SK-N-SH treated with all-trans-retinoic acid at 6 μM for 48 hours (cell line): ENCODE data around the gene ARAP3.
A peak's percentile ranks its signal among the peaks of the same experiment; 100 is the strongest.

Experiments used
- ATAC-seq: fragments of 200-7000 bp; cut with Tn5 transposase; 3 replicates; pipeline ENCODE4 v1.9.1; 2020; ENCODE audit warnings: mild to moderate bottlenecking, moderate library complexity
- ARNTL ChIP-seq: fragments of 450-650 bp; formaldehyde crosslinking; IDR thresholded peaks from 2 replicates; pipeline ENCODE4 v1.5.0; 2020; ENCODE audit warnings: low read depth, mild to moderate bottlenecking, moderate library complexity, borderline replicate concordance
- BACH2 ChIP-seq: fragments of 250-450 bp; sonication (Bioruptor Pico); IDR thresholded peaks from 2 replicates; pipeline ENCODE4 v1.9.0; 2021; ENCODE audit warnings: mild to moderate bottlenecking, borderline replicate concordance
- CREB5 ChIP-seq: fragments of 250-450 bp; sonication (Bioruptor Pico); IDR thresholded peaks from 2 replicates; pipeline ENCODE4 v1.5.1; 2020; ENCODE audit warnings: low read depth, mild to moderate bottlenecking, moderate library complexity
- CSDC2 ChIP-seq: fragments of 250-450 bp; sonication (Bioruptor Pico); IDR thresholded peaks from 2 replicates; pipeline ENCODE4 v1.5.0; 2020; ENCODE audit warnings: mild to moderate bottlenecking, moderate library complexity
- CSRNP3 ChIP-seq: fragments of 250-450 bp; sonication (Bioruptor Pico); IDR thresholded peaks from 2 replicates; pipeline ENCODE4 v1.5.1; 2021; ENCODE audit warnings: mild to moderate bottlenecking, moderate library complexity
- ESRRG ChIP-seq: fragments of 250-450 bp; sonication (Bioruptor Pico); IDR thresholded peaks from 2 replicates; pipeline ENCODE4 v1.6.1; 2021; ENCODE audit warnings: mild to moderate bottlenecking
- GLIS3 ChIP-seq: fragments of 250-450 bp; sonication (Bioruptor Pico); IDR thresholded peaks from 2 replicates; pipeline ENCODE4 v1.5.0; 2020; ENCODE audit warnings: mild to moderate bottlenecking, moderate library complexity
- ISL1 ChIP-seq: fragments of 250-450 bp; sonication (Bioruptor Pico); IDR thresholded peaks from 2 replicates; pipeline ENCODE4 v2.1.2; 2022; ENCODE audit warnings: mild to moderate bottlenecking, moderate library complexity
- POU6F1 ChIP-seq: fragments of 250-450 bp; sonication (Bioruptor Pico); IDR thresholded peaks from 2 replicates; pipeline ENCODE4 v1.8.0; 2021; ENCODE audit warnings: low read depth, mild to moderate bottlenecking, moderate library complexity, borderline replicate concordance
- PPARA ChIP-seq: fragments of 250-450 bp; sonication (Bioruptor Pico); IDR thresholded peaks from 2 replicates; pipeline ENCODE4 v1.5.0; 2020; ENCODE audit warnings: mild to moderate bottlenecking, borderline replicate concordance
- SNAI2 ChIP-seq: fragments of 250-450 bp; sonication (Bioruptor Pico); IDR thresholded peaks from 2 replicates; pipeline ENCODE4 v1.5.0; 2020; ENCODE audit warnings: mild to moderate bottlenecking, moderate library complexity
- TCF4 ChIP-seq: fragments of 250-450 bp; sonication (Bioruptor Pico); IDR thresholded peaks from 2 replicates; pipeline ENCODE4 v1.8.0; 2021; ENCODE audit warnings: mild to moderate bottlenecking, moderate library complexity, borderline replicate concordance
- TOX ChIP-seq: fragments of 250-450 bp; sonication (Bioruptor Pico); IDR thresholded peaks from 2 replicates; pipeline ENCODE4 v1.8.0; 2021; ENCODE audit warnings: mild to moderate bottlenecking, moderate library complexity, borderline replicate concordance
- TSHZ2 ChIP-seq: fragments of 250-450 bp; sonication (Bioruptor Pico); IDR thresholded peaks from 2 replicates; pipeline ENCODE4 v1.5.0; 2020; ENCODE audit warnings: mild to moderate bottlenecking, moderate library complexity
- ZFP3 ChIP-seq: fragments of 250-450 bp; sonication (Bioruptor Pico); IDR thresholded peaks from 2 replicates; pipeline ENCODE4 v1.5.0; 2020; ENCODE audit warnings: mild to moderate bottlenecking, moderate library complexity
- ZNF565 ChIP-seq: fragments of 450-650 bp; formaldehyde crosslinking; conservative IDR thresholded peaks from 2 replicates; pipeline ENCODE4 v1.5.0; 2020; ENCODE audit warnings: low read depth, mild to moderate bottlenecking, moderate library complexity
- ZNF70 ChIP-seq: fragments of 450-650 bp; formaldehyde crosslinking; IDR thresholded peaks from 2 replicates; pipeline ENCODE4 v1.5.0; 2020; ENCODE audit warnings: mild to moderate bottlenecking, moderate library complexity

ARAP3 gene

GRCh38 chr5:141603923-141604717 lies 77.9 kb downstream of the ARAP3 start:
- TF ChIP-seq TOX (CRISPR knock-in tag) (no peak), ARNTL (CRISPR knock-in tag) (no peak), ZNF565 (CRISPR knock-in tag) (no peak), POU6F1 (no peak), ZFP3 (CRISPR knock-in tag) (no peak), PPARA (CRISPR knock-in tag) (no peak), ISL1 (CRISPR knock-in tag) (no peak), SNAI2 (CRISPR knock-in tag) (no peak), CSRNP3 (CRISPR knock-in tag) (no peak), TSHZ2 (CRISPR knock-in tag) (no peak), CREB5 (no peak), ZNF70 (CRISPR knock-in tag) (no peak), ESRRG (CRISPR knock-in tag) (no peak), BACH2 (CRISPR knock-in tag) (no peak), GLIS3 (CRISPR knock-in tag) (no peak), CSDC2 (CRISPR knock-in tag) (no peak), TCF4 (CRISPR knock-in tag) (no peak)
- peak; percentile 95 for ATAC-seq
